Thyroid gland (tissue), 4 donors: ENCODE data around the gene MAPK11. TPM values are rescaled to one million over a fixed set of nuclear protein-coding genes. Genes with fewer than 3 reads are reported as not detected.
A peak's percentile ranks its signal among the peaks of the same experiment; 100 is the strongest.

ENCODE experiments used
- DNase-seq, 2 donors: peaks; one replicate each; pipeline ENCODE4 v3.0.0-alpha.2; 2019
- H3K27ac ChIP-seq, 3 donors: fragments of 200-600 bp; sonication (generic); 1 replicate in 2 of 3; 2 replicates in 1 of 3; pipeline ENCODE4 v1.5.1; 2016 to 2019; ENCODE audit warnings: mild to moderate bottlenecking in 1 of 3, moderate library complexity in 1 of 3
- H3K27me3 ChIP-seq: fragments of 200-600 bp; sonication (generic); one replicate; pipeline ENCODE4 v1.5.1; 2019
- H3K36me3 ChIP-seq, 2 donors: fragments of 200-600 bp; sonication (generic); one replicate each; pipeline ENCODE4 v1.5.1; 2016 to 2019
- H3K4me1 ChIP-seq, 2 donors: fragments of 200-600 bp; sonication (generic); one replicate each; pipeline ENCODE4 v1.5.1; 2017 to 2019
- H3K4me3 ChIP-seq, 3 donors: fragments of 200-600 bp; sonication (generic); replicated peaks in 1 of 3; 1 replicate in 2 of 3; 2 replicates in 1 of 3; pipeline ENCODE4 v1.5.1; 2016; ENCODE audit warnings: mild to moderate bottlenecking in 1 of 3
- H3K9me3 ChIP-seq: fragments of 200-600 bp; sonication (generic); one replicate; pipeline ENCODE4 v1.5.1; 2017
- CTCF ChIP-seq, 6 experiments: fragments of 200-600 bp in 3 of 6; fragments of 450-650 bp in 3 of 6; sonication (generic) in 3 of 6; IDR thresholded peaks; one replicate each; pipeline ENCODE4 v1.5.1; 2016 to 2019; ENCODE audit warnings: antibody characterized with exemption in 6 of 6, mild to moderate bottlenecking in 2 of 6, inconsistent platforms in 1 of 6, moderate library complexity in 1 of 6
- POLR2A ChIP-seq, 2 donors: fragments of 450-650 bp; IDR thresholded peaks; one replicate each; pipeline ENCODE4 v1.6.1; 2017; ENCODE audit warnings: antibody characterized with exemption in 2 of 2, mild to moderate bottlenecking in 2 of 2, moderate library complexity in 1 of 2
- WGBS, 2 donors: methylation state at CpG; one replicate each; pipeline ENCODE4 v1.1.5; 2017; 5-methylcytosine and 5-hydroxymethylcytosine counted together
- intact Hi-C: fragments of 100-400 bp; cut with DNase I; formaldehyde crosslinking; loops from one replicate; pipeline ENCODE4 v1.15.1; 2023
- total RNA-seq, 4 donors: library from RNA; depleted of rRNA; stranded (reverse); fragments of >200 nt; gene quantifications; one replicate each; pipeline ENCODE4 v1.2.3, GENCODE V29; 2016

MAPK11 gene
- total RNA-seq, 4 donors from 2014 or later, result 2.8 to 4.7 (median 4.0) TPM

GRCh38 chr22:50246242-50247175 is 23.7 kb downstream of the MAPK11 start:
- H3K9me3 ChIP-seq, result no peaks in the 10 kb centered on the region
- intact Hi-C loops, result loop anchor here (10.0 kb wide), 1 partner anchor 258 kb away; the partner anchor contains the start of genes LMF2 and NCAPH2
- H3K27ac ChIP-seq, result no peak overlapping the region

GRCh38 chr22:50245214-50246072 is 24.7 kb downstream of the MAPK11 start:
- WGBS, 2 donors, result 21 to 54% methylated on average over 8 to 28 of the region's 53 CpGs
- Histone ChIP-seq H3K4me3 (peak overlapping the region; percentile 77 to 100 (median 86)), H3K9me3 (no peaks in the 10 kb centered on the region), H3K27me3 (no peaks in the 10 kb centered on the region), H3K4me1 (peaks cover 40 to 51% of the 10 kb centered on the region in 2 donors), H3K27ac (peak overlapping the region; percentile 46 to 83 (median 68)), H3K36me3 (peaks cover 0 to 4% of the 10 kb centered on the region in 2 donors)
- intact Hi-C loops, result loop anchor here (10.0 kb wide), 1 partner anchor 259 kb away; the partner anchor contains the start of genes LMF2 and NCAPH2
- peak in 1 of 2 donors; percentile 12 for DNase-seq
- TF ChIP-seq POLR2A (IDR thresholded peaks at IDR 0.05) (no peak), CTCF (IDR thresholded peaks at IDR 0.05) (no peak)

More at GRCh38 chr22:50246242-50247175, 23.7 kb downstream of the MAPK11 start:
- no peaks in the 10 kb centered on the region for H3K27me3 ChIP-seq
- peaks cover 0 to 4% of the 10 kb centered on the region in 2 donors for H3K36me3 ChIP-seq
- WGBS, 2 donors, result 90 to 92% methylated on average over 15 to 19 of the region's 20 CpGs
- H3K4me1 ChIP-seq, result peaks cover 39 to 48% of the 10 kb centered on the region in 2 donors
- TF ChIP-seq CTCF (IDR thresholded peaks at IDR 0.05), result no peak
- no peak for TF ChIP-seq POLR2A (IDR thresholded peaks at IDR 0.05)
- no peak overlapping the region for H3K4me3 ChIP-seq
- DNase-seq, result no peak

GRCh38 chr22:50244420-50245213 is 25.6 kb downstream of the MAPK11 start, which contains the start of gene TUBGCP6:
Gene TUBGCP6 (minus strand): TSS chr22:50245023. CDS start chr22:50244459, 564 bp downstream.
- WGBS, 2 donors, result 0% methylated on average over 19 to 58 of the region's 76 CpGs
- H3K9me3 ChIP-seq, result no peaks in the 10 kb centered on the region
- no peaks in the 10 kb centered on the region for H3K27me3 ChIP-seq
- intact Hi-C loops, result loop anchor here (10.0 kb wide), 1 partner anchor 260 kb away; the partner anchor contains the start of genes LMF2 and NCAPH2
- TF ChIP-seq CTCF (IDR thresholded peaks at IDR 0.05) (peak in 4 of 6 experiments; percentile 7 to 27 (median 22)), POLR2A (IDR thresholded peaks at IDR 0.05) (peak in 1 of 2 donors; percentile 80)
- H3K27ac ChIP-seq, result peak within 1 kb of the TSS; percentile 46 to 83 (median 68)
- peaks cover 4% of the 10 kb centered on the region in 2 donors for H3K36me3 ChIP-seq
- peak; percentile 95 to 96 for DNase-seq
- H3K4me1 ChIP-seq, result peaks cover 34 to 42% of the 10 kb centered on the region in 2 donors
- H3K4me3 ChIP-seq, result peak within 1 kb of the TSS; percentile 77 to 100 (median 86)

GRCh38 chr22:50243685-50244419 is 26.3 kb downstream of the MAPK11 start:
- TF ChIP-seq CTCF (IDR thresholded peaks at IDR 0.05) (no peak), POLR2A (IDR thresholded peaks at IDR 0.05) (no peak)
- Histone ChIP-seq H3K9me3 (no peaks in the 10 kb centered on the region), H3K4me3 (peak overlapping the region; percentile 77 to 100 (median 86)), H3K27me3 (no peaks in the 10 kb centered on the region), H3K4me1 (peaks cover 34 to 39% of the 10 kb centered on the region in 2 donors), H3K36me3 (peaks cover 4 to 10% of the 10 kb centered on the region in 2 donors), H3K27ac (peak overlapping the region; percentile 46 to 83 (median 68))
- intact Hi-C loops, result loop anchor here (10.0 kb wide), 1 partner anchor 261 kb away; the partner anchor contains the start of genes LMF2 and NCAPH2
- no peak for DNase-seq
- 20 to 23% methylated on average over 14 to 25 of the region's 27 CpGs for WGBS, 2 donors
